Panc1 (cell line): Measurements from ENCODE around the gene WDR70.
"Not testable (repeated sequence)": the region's sequence is repeated elsewhere in the genome, so short reads cannot be mapped to it uniquely, and the experiment has no call there.

Experiments
- CTCF ChIP-seq: fragments of 450-650 bp; IDR thresholded peaks from 2 replicates; pipeline ENCODE4 v1.5.1; 2017; ENCODE audit warnings: mild to moderate bottlenecking
- POLR2AphosphoS5 ChIP-seq: IDR thresholded peaks from 2 replicates; pipeline ENCODE4 v1.6.1; 2012; ENCODE audit warnings: mild to moderate bottlenecking, low read depth, low read length, moderate library complexity
- SIN3A ChIP-seq: IDR thresholded peaks from 2 replicates; pipeline ENCODE4 v1.6.1; 2012; ENCODE audit warnings: low read depth, mild to moderate bottlenecking, low read length, moderate library complexity, borderline replicate concordance; ENCODE audit not compliant: insufficient read depth
- TF ChIP-seq, protein P1 (sequence below), 2 experiments: IDR thresholded peaks; 2 replicates each; pipeline ENCODE4 v1.6.1; 2011 to 2012; ENCODE audit warnings: low read depth in 2 of 2, control low read depth in 1 of 2, low read length in 1 of 2, mild to moderate bottlenecking in 1 of 2, moderate library complexity in 1 of 2; ENCODE audit not compliant: insufficient read depth in 1 of 2

- TF ChIP-seq CTCF, POLR2AphosphoS5, SIN3A: not testable (repeated sequence)
- TF ChIP-seq, protein P1, sequence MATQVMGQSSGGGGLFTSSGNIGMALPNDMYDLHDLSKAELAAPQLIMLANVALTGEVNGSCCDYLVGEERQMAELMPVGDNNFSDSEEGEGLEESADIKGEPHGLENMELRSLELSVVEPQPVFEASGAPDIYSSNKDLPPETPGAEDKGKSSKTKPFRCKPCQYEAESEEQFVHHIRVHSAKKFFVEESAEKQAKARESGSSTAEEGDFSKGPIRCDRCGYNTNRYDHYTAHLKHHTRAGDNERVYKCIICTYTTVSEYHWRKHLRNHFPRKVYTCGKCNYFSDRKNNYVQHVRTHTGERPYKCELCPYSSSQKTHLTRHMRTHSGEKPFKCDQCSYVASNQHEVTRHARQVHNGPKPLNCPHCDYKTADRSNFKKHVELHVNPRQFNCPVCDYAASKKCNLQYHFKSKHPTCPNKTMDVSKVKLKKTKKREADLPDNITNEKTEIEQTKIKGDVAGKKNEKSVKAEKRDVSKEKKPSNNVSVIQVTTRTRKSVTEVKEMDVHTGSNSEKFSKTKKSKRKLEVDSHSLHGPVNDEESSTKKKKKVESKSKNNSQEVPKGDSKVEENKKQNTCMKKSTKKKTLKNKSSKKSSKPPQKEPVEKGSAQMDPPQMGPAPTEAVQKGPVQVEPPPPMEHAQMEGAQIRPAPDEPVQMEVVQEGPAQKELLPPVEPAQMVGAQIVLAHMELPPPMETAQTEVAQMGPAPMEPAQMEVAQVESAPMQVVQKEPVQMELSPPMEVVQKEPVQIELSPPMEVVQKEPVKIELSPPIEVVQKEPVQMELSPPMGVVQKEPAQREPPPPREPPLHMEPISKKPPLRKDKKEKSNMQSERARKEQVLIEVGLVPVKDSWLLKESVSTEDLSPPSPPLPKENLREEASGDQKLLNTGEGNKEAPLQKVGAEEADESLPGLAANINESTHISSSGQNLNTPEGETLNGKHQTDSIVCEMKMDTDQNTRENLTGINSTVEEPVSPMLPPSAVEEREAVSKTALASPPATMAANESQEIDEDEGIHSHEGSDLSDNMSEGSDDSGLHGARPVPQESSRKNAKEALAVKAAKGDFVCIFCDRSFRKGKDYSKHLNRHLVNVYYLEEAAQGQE (IDR thresholded peaks at IDR 0.05; ENCODE audit: insufficient read depth in 1 of 2, low read depth in 2 of 2, low read length in 1 of 2): not testable (repeated sequence)
These were observed 1.1 kb upstream of the WDR70 start for GRCh38 chr5:37378066-37378465.
